HG03354 (cell line): Measurements from ENCODE around the gene PGAP2.
A peak's percentile ranks its signal among the peaks of the same experiment; 100 is the strongest.
"Not testable (repeated sequence)": the region's sequence is repeated elsewhere in the genome, so short reads cannot be mapped to it uniquely, and the experiment has no call there.

Experiments
- ATAC-seq: cut with Tn5 transposase; IDR thresholded peaks from one replicate; pipeline ENCODE4 v1.9.1; 2021; ENCODE audit warnings: mild to moderate bottlenecking; ENCODE audit not compliant: unreplicated experiment, poor library complexity, severe bottlenecking

PGAP2 gene

DNA sequence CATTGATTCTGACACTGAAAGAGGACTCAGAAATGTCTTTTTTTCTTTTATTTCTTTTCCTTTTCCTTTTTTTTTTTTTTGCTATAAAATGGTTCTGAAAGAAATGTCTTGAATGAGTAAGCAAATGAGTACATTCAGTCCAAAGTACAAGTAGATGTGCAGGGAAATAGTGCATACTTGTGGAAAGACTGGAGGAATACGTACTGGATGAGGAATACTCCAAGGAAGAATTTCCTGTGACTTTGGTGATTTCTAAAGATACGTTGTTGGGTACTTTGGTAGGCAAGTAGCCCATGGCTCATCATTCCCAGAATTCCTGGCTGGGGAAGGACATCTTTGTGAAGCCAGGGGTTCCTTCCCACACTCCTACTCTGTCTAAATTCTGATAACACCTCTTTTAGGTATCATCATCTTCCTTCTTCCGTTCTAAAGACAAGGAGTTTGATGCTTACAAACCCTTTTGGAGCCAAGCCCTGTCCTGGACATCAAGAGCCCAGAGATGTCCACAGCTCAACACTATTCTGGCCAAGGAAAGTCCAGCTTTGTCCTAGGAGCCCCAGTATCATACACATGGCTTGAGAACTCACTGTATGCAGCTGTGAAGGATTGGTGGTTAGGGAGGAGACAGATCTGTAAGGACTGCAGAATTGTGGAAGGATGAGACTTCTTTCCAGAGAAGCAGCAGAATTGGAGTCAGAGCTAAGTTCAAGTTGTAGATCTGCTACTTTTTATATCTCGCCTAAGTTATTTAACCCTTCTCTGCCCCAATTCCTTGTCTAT, 6.2 kb upstream of the PGAP2 start:
- ATAC-seq = no peak

DNA sequence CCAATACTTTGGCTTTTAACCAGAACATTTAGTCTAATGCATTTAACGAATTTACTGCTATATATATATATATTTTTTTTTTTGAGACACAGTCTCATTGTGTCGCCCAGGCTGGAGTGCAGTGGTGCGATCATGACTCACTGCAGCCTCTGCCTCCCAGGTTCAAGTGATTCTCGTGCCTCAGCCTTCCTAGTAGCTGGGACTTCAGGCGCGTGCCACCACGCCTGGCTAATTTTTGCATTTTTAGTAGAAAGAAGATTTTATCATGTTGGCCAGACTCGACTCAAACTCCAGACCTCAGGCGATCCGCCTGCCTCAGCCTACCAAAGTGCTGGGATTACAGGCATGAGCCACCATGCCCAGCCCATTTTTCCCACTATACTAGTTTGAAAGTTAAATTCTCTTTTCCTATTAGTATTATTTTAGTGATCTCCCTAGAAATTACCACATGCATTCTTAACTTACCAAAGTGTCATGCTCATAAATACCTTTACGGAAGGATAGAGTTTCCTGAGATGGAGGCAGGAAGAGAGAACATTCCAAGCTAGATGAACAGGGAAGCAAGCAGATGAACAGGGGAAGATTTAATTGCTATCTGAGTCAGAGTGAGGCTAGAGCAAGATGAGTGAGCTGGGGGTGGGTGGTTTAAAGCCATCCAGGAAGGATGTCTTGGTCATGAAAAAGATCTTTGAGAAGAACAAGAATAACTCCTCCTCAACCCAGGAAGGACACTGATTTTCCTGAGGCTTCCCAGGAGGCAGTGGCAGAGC, 4.4 kb upstream of the PGAP2 start:
- ATAC-seq = no peak

DNA sequence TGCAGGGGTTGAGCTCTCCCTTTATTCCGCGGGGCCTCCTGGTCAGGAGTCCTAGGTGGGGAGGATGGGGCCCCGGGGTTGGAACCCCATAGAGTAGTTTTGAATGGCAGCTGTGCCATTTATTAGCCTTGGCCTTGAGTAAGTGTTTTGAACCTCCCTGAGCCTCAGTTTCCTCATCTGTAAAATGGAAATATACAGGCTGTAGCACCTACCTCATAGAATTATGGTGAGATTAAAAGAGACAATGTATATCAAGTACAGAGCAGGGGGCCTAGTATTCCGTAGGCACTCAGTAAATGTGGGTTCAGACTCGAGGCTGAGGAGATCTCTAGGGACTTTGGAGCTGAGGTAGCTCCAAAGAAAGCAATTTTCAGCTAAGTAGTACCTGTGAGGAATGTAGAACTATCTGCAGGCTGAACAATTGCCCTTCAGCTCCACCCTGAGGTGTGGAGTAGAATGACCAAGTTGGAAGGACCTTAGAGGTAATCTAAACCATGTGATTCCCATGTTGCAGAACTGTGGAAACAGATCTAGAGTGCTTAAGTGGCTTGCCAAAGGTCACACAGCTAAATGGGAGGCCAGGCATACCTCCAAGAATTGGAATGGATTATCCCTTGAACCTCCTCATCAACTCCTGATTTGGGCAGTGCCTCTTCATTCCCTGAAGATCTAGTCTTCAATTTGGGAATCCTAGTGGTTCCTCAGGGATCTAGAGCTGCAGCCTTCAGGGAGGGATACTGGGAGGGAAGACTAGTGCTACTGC, 682 bp downstream of the PGAP2 start:
- peak; percentile 82 for ATAC-seq

- ATAC-seq = no peak
These were observed 1.2 kb downstream of the PGAP2 start for GRCh38 chr11:3809624-3809928.

GRCh38 chr11:3810446-3810845, 2.1 kb downstream of the PGAP2 start:
- no peak for ATAC-seq

DNA sequence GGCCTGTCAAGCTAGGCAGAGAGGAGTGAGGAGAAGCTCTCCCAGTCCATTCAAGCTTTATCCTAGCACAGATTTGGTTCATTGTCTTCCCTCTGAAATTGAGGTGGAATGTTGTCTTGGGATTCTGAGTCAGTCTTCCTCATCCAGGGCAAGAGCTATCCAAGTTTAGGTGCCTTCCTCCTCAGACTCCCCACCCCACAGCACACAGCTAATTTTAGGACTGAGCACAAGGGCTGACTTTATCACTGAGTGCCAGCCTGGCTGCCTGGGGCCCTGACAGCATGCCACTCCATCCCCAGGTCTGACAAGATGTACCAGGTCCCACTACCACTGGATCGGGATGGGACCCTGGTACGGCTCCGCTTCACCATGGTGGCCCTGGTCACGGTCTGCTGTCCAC, 2.6 kb downstream of the PGAP2 start:
- no peak for ATAC-seq

DNA sequence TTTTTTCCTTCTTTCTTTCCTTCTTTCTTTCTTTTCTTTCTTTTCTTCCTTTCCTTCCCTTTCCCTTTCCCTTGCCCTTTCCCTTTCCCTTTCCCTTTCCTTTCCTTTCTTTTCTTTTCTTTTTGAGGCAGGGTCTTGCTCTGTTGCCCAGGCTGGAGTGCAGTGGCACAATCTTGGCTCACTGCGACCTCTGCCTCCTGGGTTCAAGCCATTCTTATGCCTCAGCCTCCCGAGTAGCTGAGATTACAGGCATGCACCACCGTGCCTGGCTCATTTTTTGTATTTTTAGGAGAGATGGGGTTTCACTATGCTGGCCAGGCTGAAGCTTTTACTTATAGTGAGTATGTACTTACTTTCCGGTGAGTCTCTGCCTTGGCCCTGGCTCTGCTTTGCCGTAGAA, 6.5 kb downstream of the PGAP2 start:
- ATAC-seq = not testable (repeated sequence)

DNA sequence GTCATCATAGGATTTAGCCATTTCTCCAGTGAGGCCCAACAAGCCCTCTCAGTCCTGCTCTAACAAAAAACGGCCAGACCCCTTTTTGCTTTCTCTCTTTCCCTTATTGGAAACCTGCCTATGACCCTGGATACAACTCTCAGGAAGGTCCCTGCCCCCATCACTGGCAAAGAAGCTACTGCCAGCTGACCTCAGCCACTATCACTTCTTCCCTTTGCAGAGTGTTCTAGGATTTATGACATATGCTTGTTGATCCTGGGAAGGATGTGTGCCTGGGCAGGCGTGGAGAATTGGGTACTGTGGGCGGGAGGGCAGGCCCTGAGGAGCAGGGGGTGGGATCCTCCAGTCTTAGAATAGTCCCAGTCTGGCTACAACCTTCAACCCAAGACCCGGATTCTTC, 7.5 kb downstream of the PGAP2 start:
- ATAC-seq = no peak

DNA sequence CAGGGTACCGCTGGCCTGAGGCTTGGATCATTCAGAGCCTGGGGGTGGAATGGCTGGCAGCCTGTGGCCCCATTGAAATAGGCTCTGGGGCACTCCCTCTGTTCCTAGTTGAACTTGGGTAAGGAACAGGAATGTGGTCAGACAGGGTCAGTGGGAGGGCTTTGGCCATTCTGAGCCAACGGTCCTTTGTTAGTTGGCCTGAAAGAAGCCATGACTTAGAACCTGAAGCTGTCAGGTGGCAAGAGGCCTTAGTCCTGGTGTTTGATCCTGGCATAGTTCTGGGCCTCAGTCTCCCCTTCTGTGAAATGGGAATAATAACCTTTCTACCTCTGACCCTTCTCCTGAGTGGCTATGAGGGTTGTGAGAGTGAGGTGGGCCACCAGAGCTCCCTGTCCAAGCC, 8.3 kb downstream of the PGAP2 start:
- no peak for ATAC-seq

DNA sequence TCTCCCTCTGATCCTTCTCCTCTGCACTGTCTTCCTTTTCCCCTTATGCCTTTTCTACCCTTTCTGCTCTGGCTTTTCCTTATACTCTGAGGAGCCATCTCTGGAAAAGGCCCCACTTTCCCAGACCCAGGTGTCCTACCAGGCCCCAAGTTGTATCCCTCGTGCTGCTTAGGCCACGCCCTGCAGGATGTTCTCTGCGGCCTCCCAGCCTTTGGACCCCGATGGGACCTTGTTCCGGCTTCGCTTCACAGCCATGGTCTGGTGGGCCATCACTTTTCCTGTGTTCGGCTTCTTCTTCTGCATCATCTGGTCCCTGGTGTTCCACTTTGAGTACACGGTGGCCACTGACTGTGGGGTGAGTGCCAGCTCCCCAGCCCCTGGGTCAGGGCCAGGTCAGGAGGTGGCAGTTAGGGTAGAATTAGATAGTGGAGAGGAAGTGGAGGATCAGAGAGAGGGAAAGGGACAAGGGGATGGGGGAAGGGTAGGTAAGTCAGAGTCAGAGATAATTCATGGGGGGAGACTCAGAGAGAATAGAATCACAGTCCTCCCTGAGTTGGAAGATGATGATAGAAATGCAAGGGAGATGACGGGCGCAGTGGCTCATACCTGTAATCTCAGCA, 8.9 kb downstream of the PGAP2 start:
- no peak for ATAC-seq

DNA sequence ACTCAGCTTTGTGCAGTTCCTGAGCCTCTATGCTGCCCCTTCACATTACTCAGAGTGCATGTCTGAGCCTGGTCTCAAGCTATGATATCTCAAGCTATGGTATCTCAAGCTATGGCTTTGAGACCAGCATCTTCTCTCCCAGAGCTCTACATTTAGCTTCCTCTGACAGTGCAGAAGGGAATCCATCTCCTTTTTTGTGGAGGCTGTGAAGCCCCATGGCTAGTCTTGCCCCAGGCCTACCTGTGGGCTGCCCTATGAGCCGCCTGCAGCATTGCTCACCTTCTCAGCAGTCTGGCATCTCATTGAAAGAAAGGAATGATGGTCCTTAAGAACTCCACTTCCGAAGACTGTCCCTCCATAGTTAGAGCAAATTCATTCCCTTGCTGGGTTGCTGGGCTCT, 12.6 kb downstream of the PGAP2 start:
- no peak for ATAC-seq

DNA sequence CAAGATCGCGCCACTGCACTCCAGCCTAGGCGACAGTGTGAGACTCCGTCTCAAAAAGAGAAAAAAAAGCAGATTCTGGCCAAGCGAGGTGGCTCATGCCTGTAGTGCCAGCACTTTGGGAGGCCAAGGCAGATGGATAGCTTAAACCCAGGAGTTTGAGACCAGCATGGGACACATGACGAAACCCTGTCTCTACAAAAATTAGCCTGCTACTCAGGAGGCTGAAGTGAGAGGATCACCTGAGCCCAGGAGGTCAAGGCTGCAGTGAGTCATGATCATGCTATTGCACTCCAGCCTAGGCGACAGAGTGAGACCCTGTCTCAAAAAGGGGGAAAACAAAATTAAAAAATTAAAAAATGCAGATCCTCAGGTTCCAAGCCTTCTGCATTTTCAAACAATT, 14.0 kb downstream of the PGAP2 start:
- no peak for ATAC-seq

DNA sequence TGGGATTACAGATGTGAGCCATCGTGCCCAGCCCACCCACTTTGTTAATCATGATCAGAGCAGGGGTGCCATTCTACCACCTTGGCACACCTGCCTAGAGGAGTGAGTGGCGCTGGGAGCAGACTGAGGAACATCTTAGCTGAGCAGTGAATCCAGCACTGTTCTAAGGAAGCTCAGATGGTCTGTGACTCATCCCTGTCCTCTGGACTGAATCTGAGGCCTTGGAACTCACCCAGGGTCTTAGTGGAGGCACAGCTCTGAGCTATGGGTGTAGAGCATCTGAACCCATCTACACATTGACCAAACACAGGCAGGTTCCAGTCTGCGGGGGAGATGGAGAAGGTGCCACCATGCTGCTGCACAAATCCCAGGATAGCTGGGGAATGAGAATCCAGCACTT, 14.9 kb downstream of the PGAP2 start:
- ATAC-seq = no peak

GRCh38 chr11:3823762-3824506, 15.6 kb downstream of the PGAP2 start:
- no peak for ATAC-seq

GRCh38 chr11:3824714-3825472, 16.5 kb downstream of the PGAP2 start:
- peak; percentile 92 for ATAC-seq

- no peak for ATAC-seq
These were observed 17.3 kb downstream of the PGAP2 start for GRCh38 chr11:3825473-3826154.

GRCh38 chr11:3826721-3827120, 18.4 kb downstream of the PGAP2 start:
- no peak for ATAC-seq

DNA sequence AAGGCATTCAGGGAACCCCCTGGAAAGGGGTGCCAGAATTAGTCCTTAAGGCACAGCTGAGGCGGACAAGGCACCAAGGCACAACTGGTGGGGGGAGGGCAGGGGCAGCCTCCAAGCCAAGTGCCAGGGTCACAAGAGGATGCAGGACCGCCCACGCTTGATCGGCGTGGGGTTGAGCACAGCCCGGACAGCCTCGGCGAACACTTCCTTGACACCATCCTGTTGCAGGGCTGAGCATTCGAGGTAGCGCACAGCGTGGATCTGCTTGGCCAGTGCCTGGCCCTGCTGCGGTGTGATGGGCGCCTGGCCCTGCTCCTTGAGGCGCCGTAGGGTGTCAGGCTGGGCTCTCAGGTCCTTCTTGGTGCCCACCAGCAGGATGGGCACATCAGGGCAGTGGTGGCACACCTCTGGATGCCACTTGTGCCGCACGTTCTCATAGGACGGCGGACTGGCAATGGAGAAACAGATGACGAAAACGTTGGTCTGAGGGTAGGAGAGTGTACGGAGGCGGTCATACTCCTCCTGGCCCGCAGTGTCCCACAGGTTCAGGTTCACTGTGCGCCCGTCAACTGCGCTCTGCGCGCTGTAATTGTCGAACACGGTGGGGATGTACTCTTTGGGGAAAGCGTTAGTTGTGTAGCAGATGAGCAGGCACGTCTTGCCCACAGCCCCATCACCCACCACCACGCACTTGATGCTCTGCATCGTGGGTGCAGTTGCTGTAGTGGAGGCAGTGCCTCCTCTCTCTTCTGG, 19.2 kb downstream of the PGAP2 start:
- ATAC-seq = no peak
